IMR-90 (cell line): Measurements from ENCODE around the gene TSC2. TPM values are rescaled to one million over a fixed set of nuclear protein-coding genes. Genes with fewer than 3 reads are reported as not detected.

Source experiments
- ATAC-seq: fragments of 200-7000 bp; cut with Tn5 transposase; 2 replicates; pipeline ENCODE4 v1.9.1; 2020; ENCODE audit warnings: low read depth, mild to moderate bottlenecking, moderate library complexity
- BruUV-seq: library from RNA; stranded (reverse); fragments of 400-500 nt; replicated peaks from 2 replicates; lab custom pipeline; 2021; lab: Mats Ljungman, UMichigan
- CTCF ChIA-PET: fragments of 300-600 bp; formaldehyde crosslinking; extraction: SDS; loops from one replicate; lab custom pipeline; 2021; ENCODE audit warnings: antibody characterized with exemption; lab: Yijun Ruan, JAX
- POLR2A ChIA-PET: fragments of 300-600 bp; sonication (Branson Sonifier 250); formaldehyde crosslinking; loops from one replicate; lab custom pipeline; 2022; ENCODE audit warnings: antibody characterized with exemption; ENCODE audit not compliant: unreplicated experiment; lab: Charles Lee
- DNase-seq: peaks from one replicate; pipeline ENCODE4 v3.0.0; 2013
- H2AFZ ChIP-seq: replicated peaks from 2 replicates; pipeline ENCODE3; 2013; ENCODE audit warnings: low read length, mild to moderate bottlenecking; ENCODE audit not compliant: poor library complexity
- H2AK5ac ChIP-seq: 2 replicates; pipeline ENCODE4 v1.6.1; 2013; ENCODE audit warnings: low read depth, low read length, inconsistent platforms
- H2AK9ac ChIP-seq: replicated peaks from 2 replicates; pipeline ENCODE3; 2013; ENCODE audit warnings: mild to moderate bottlenecking, low read depth, low read length, moderate library complexity; ENCODE audit not compliant: poor library complexity
- H2BK120ac ChIP-seq: 2 replicates; pipeline ENCODE4 v1.6.1; 2013; ENCODE audit warnings: low read depth, low read length, inconsistent platforms
- H2BK15ac ChIP-seq: 3 replicates; pipeline ENCODE4 v1.6.1; 2013; ENCODE audit warnings: low read depth, low read length, inconsistent platforms
- H2BK20ac ChIP-seq: 2 replicates; pipeline ENCODE4 v1.6.1; 2013; ENCODE audit warnings: low read depth, mild to moderate bottlenecking, inconsistent platforms, low read length, moderate library complexity
- H2BK5ac ChIP-seq: 2 replicates; pipeline ENCODE4 v1.6.1; 2013; ENCODE audit warnings: mild to moderate bottlenecking, low read depth, low read length, inconsistent platforms; ENCODE audit not compliant: poor library complexity, severe bottlenecking
- H3K14ac ChIP-seq: replicated peaks from 2 replicates; pipeline ENCODE4 v1.6.1; 2013; ENCODE audit warnings: low read depth, low read length, inconsistent platforms
- H3K18ac ChIP-seq: 2 replicates; pipeline ENCODE4 v1.6.1; 2013; ENCODE audit warnings: low read depth, low read length, control low read depth
- H3K23ac ChIP-seq: 2 replicates; pipeline ENCODE4 v1.6.1; 2013; ENCODE audit warnings: low read depth, low read length, inconsistent platforms
- H3K27ac ChIP-seq: 2 replicates; pipeline ENCODE4 v1.5.1; 2013; ENCODE audit warnings: mild to moderate bottlenecking, control low read depth, low read length; ENCODE audit not compliant: insufficient read depth
- H3K27me3 ChIP-seq: 2 replicates; pipeline ENCODE4 v1.6.1; 2013; ENCODE audit warnings: low read length; ENCODE audit not compliant: control insufficient read depth, insufficient read depth
- H3K36me3 ChIP-seq: 2 replicates; pipeline ENCODE4 v1.6.1; 2013; ENCODE audit warnings: low read length, mixed read lengths; ENCODE audit not compliant: control insufficient read depth, insufficient read depth
- H3K4ac ChIP-seq: 2 replicates; pipeline ENCODE4 v1.6.1; 2013; ENCODE audit warnings: low read depth, low read length, inconsistent platforms
- H3K4me1 ChIP-seq: 2 replicates; pipeline ENCODE4 v1.6.1; 2013; ENCODE audit warnings: low read length, mixed read lengths; ENCODE audit not compliant: control insufficient read depth, insufficient read depth
- H3K4me2 ChIP-seq: 2 replicates; pipeline ENCODE4 v1.6.1; 2013; ENCODE audit warnings: low read depth, mild to moderate bottlenecking, control low read depth, low read length, moderate library complexity
- H3K4me3 ChIP-seq: 2 replicates; pipeline ENCODE4 v1.5.1; 2013; ENCODE audit warnings: low read depth, mild to moderate bottlenecking, control low read depth, low read length, moderate library complexity; ENCODE audit not compliant: insufficient read depth
- H3K56ac ChIP-seq: 2 replicates; pipeline ENCODE4 v1.6.1; 2013; ENCODE audit warnings: low read length, inconsistent platforms; ENCODE audit not compliant: insufficient read depth; ENCODE audit errors: extremely low read depth
- H3K79me1 ChIP-seq, 2 experiments: 2 replicates each; pipeline ENCODE4 v1.6.1; 2013; ENCODE audit warnings: low read length in 2 of 2, inconsistent platforms in 1 of 2, low read depth in 1 of 2
- H3K9ac ChIP-seq: 2 replicates; pipeline ENCODE4 v1.6.1; 2013; ENCODE audit warnings: low read depth, low read length, control low read depth
- H3K9me1 ChIP-seq: 2 replicates; pipeline ENCODE4 v1.6.1; 2013; ENCODE audit warnings: low read length, inconsistent platforms; ENCODE audit not compliant: insufficient read depth
- H3K9me3 ChIP-seq: 2 replicates; pipeline ENCODE4 v1.6.1; 2013; ENCODE audit warnings: low read length; ENCODE audit not compliant: control insufficient read depth, insufficient read depth
- H4K20me1 ChIP-seq: 2 replicates; pipeline ENCODE4 v1.6.1; 2013; ENCODE audit warnings: low read length, inconsistent platforms; ENCODE audit not compliant: insufficient read depth
- H4K5ac ChIP-seq: 2 replicates; pipeline ENCODE4 v1.6.1; 2013; ENCODE audit warnings: mild to moderate bottlenecking, low read depth, low read length, control low read depth
- H4K8ac ChIP-seq, 2 experiments: 2 replicates each; pipeline ENCODE4 v1.6.1; 2013; ENCODE audit warnings: low read depth in 2 of 2, low read length in 2 of 2, control low read depth in 1 of 2, inconsistent platforms in 1 of 2
- H4K91ac ChIP-seq: 2 replicates; pipeline ENCODE4 v1.6.1; 2013; ENCODE audit warnings: low read depth, low read length, inconsistent platforms; ENCODE audit not compliant: insufficient read depth
- BHLHE40 ChIP-seq: fragments of 150-350 bp; IDR thresholded peaks from 2 replicates; pipeline ENCODE4 v1.6.1; 2016; ENCODE audit warnings: mild to moderate bottlenecking, low read depth, low read length
- ELK1 ChIP-seq: fragments of 150-350 bp; IDR thresholded peaks from 2 replicates; pipeline ENCODE4 v1.6.1; 2016; ENCODE audit warnings: low read depth, mild to moderate bottlenecking, low read length, moderate library complexity, borderline replicate concordance
- FOS ChIP-seq: fragments of 150-350 bp; IDR thresholded peaks from 2 replicates; pipeline ENCODE4 v1.6.1; 2016; ENCODE audit warnings: low read depth, low read length
- MAZ ChIP-seq: IDR thresholded peaks from 2 replicates; pipeline ENCODE4 v1.6.1; 2012; ENCODE audit warnings: low read depth, mild to moderate bottlenecking, low read length, improper control_type of control experiment, moderate library complexity, borderline replicate concordance
- POLR2A ChIP-seq: IDR thresholded peaks from 2 replicates; pipeline ENCODE4 v1.6.1; 2012; ENCODE audit warnings: mild to moderate bottlenecking, low read depth, low read length
- RAD21 ChIP-seq: IDR thresholded peaks from 2 replicates; pipeline ENCODE4 v1.6.1; 2012; ENCODE audit warnings: low read length, improper control_type of control experiment
- RFX5 ChIP-seq: IDR thresholded peaks from 2 replicates; pipeline ENCODE4 v1.8.0; 2012; ENCODE audit warnings: low read depth, mild to moderate bottlenecking, low read length, moderate library complexity
- USF2 ChIP-seq: fragments of 150-350 bp; IDR thresholded peaks from 2 replicates; pipeline ENCODE4 v1.6.1; 2017; ENCODE audit warnings: mild to moderate bottlenecking, antibody characterized with exemption, low read length, low read depth
- WGBS, 2 experiments: methylation state at CpG; one replicate each; pipeline versions ENCODE4 v1.1.5 to v1.1.7; 2013; ENCODE audit warnings: missing lambda C conversion rate in 2 of 2; ENCODE audit not compliant: insufficient read length in 1 of 2; ENCODE audit errors: extremely low coverage in 2 of 2; 5-methylcytosine and 5-hydroxymethylcytosine counted together
- dilution Hi-C: fragments of 300-500 bp; cut with HindIII; formaldehyde crosslinking; loops from one replicate; pipeline ENCODE4 v1.14.3; 2018; ENCODE audit warnings: low sequenced_read_pairs; ENCODE audit not compliant: unreplicated experiment
- in situ Hi-C: fragments of 300-500 bp; cut with MboI; formaldehyde crosslinking; loops from 3 replicates; pipeline ENCODE4 v1.14.3; 2019; ENCODE audit warnings: low sequenced_read_pairs, inconsistent platforms, mixed read lengths
- intact Hi-C: fragments of 100-400 bp; cut with micrococcal nuclease; formaldehyde crosslinking; loops from 2 replicates; pipeline ENCODE4 v1.10.0; 2022
- polyA plus RNA-seq, 3 experiments: library from polyadenylated mRNA; depleted of rRNA; stranded (reverse); fragments of >200 nt; gene quantifications; 2 replicates each; pipeline ENCODE4 v1.2.3, GENCODE V29; 2012; ENCODE audit warnings: low replicate concordance in 1 of 3
- total RNA-seq: library from RNA; depleted of rRNA; stranded (reverse); fragments of >200 nt; gene quantifications from 2 replicates; pipeline ENCODE4 v1.2.3, GENCODE V29; 2012

The TSC2 gene
- total and polyA plus RNA-seq, 2 of the 4 experiments (the other 2 are of a cell fraction), result 31.4 to 88.6 TPM

GRCh38 chr16:2090481-2090776, 42.6 kb downstream of the TSC2 start:
- Histone ChIP-seq H3K27me3 (no peaks in the 10 kb centered on the region), H3K14ac (no peak overlapping the region), H3K9me1 (0 out of 2 replicates have a peak, but pooled peaks cover under 1% of the 10 kb centered on the region), H2AK5ac (no peak overlapping the region), H3K9me3 (no peaks in the 10 kb centered on the region), H3K79me1 (peaks cover 11 to 22% of the 10 kb centered on the region in 2 experiments), H3K4ac (no peak overlapping the region), H4K20me1 (peaks cover 27% of the 10 kb centered on the region), H2AFZ (no peak overlapping the region), H3K56ac (no peak overlapping the region), H4K91ac (no peak overlapping the region), H2BK20ac (no peak overlapping the region), H4K5ac (no peak overlapping the region), H4K8ac (no peak overlapping the region), H3K27ac (no peak overlapping the region), H2AK9ac (peak overlapping the region; percentile 10), H2BK120ac (no peak overlapping the region), H3K4me1 (no peaks in the 10 kb centered on the region), H3K23ac (no peak overlapping the region), H2BK5ac (no peak overlapping the region), H3K4me2 (no peak overlapping the region), H3K36me3 (peaks cover 89% of the 10 kb centered on the region), H2BK15ac (no peak overlapping the region), H3K18ac (no peak overlapping the region), H3K9ac (no peak overlapping the region), H3K4me3 (no peak overlapping the region)
- dilution Hi-C loops, result no loop called here
- intact Hi-C loops, result no loop called here
- ChIA-PET CTCF (no interaction called here), POLR2A (no interaction called here)
- BruUV-seq, result no TSS peak
- DNase-seq (no peak), ATAC-seq (no peak)
- no peak for TF ChIP-seq MAZ
- no peak for TF ChIP-seq RFX5
- TF ChIP-seq ELK1, result no peak
- TF ChIP-seq BHLHE40, result no peak
- TF ChIP-seq RAD21, result no peak
- TF ChIP-seq POLR2A, result no peak
- TF ChIP-seq FOS, result no peak
- no peak for TF ChIP-seq USF2
- 94% methylated on average over 13 of the region's 14 CpGs; no CpG with 5 or more reads in 1 of the 2 experiments for WGBS, 2 experiments
- in situ Hi-C loops, result no loop called here
